HEK293 (cell line): ENCODE data around the gene NOXO1.

Experiments used
- CTCF ChIA-PET: fragments of 350-600 bp; formaldehyde crosslinking; extraction: SDS; loops from one replicate; lab custom pipeline; 2021; ENCODE audit warnings: antibody characterized with exemption; lab: Yijun Ruan, JAX
- POLR2A ChIA-PET: fragments of 300-600 bp; formaldehyde crosslinking; extraction: SDS; loops from one replicate; lab custom pipeline; 2020; ENCODE audit warnings: antibody characterized with exemption, inconsistent platforms; lab: Yijun Ruan, JAX
- H3K27ac ChIP-seq: fragments of 200-500 bp; sonication (Bioruptor generic); 2 replicates; pipeline ENCODE4 v1.5.1; 2014; ENCODE audit warnings: low read depth, low read length, control low read depth, inconsistent platforms; ENCODE audit errors: extremely low read depth
- H3K36me3 ChIP-seq, 2 experiments: fragments of 200-500 bp in 1 of 2; sonication (Bioruptor generic) in 1 of 2; 1 replicate in 1 of 2; 2 replicates in 1 of 2; pipeline ENCODE4 v1.5.1; 2014 to 2017; ENCODE audit warnings: inconsistent platforms in 2 of 2, low read length in 2 of 2; ENCODE audit not compliant: control insufficient read depth in 2 of 2, insufficient read depth in 1 of 2
- H3K4me1 ChIP-seq: fragments of 200-500 bp; sonication (Bioruptor generic); 2 replicates; pipeline ENCODE4 v1.5.1; 2014; ENCODE audit warnings: mild to moderate bottlenecking, low read length, inconsistent platforms; ENCODE audit not compliant: control insufficient read depth, insufficient read depth
- H3K4me3 ChIP-seq: 2 replicates; pipeline ENCODE4 v1.5.1; 2011; ENCODE audit warnings: low read depth, mild to moderate bottlenecking, control low read depth, low read length, moderate library complexity
- H3K9me3 ChIP-seq: fragments of 200-500 bp; sonication (Bioruptor generic); 2 replicates; pipeline ENCODE4 v1.5.1; 2014; ENCODE audit warnings: low read depth, low read length, inconsistent platforms; ENCODE audit not compliant: control insufficient read depth, insufficient read depth
- EGR2 ChIP-seq: fragments of 450-650 bp; formaldehyde crosslinking; IDR thresholded peaks from 2 replicates; pipeline ENCODE4 v1.5.1; 2016; ENCODE audit warnings: low read depth, missing biosample characterization, missing genetic modification characterization
- GLIS2 ChIP-seq: fragments of 450-650 bp; formaldehyde crosslinking; IDR thresholded peaks from 2 replicates; pipeline ENCODE4 v1.5.1; 2016; ENCODE audit warnings: missing biosample characterization, missing genetic modification characterization
- HOXC10 ChIP-seq: sonication (generic); formaldehyde crosslinking; IDR thresholded peaks from 2 replicates; pipeline ENCODE4 v1.8.1; 2023; ENCODE audit warnings: mild to moderate bottlenecking, missing genetic modification reagents
- RBAK ChIP-seq: fragments of 450-650 bp; formaldehyde crosslinking; IDR thresholded peaks from 2 replicates; pipeline ENCODE4 v1.5.1; 2016; ENCODE audit warnings: missing biosample characterization, missing genetic modification characterization
- ZBTB1 ChIP-seq: fragments of 450-650 bp; formaldehyde crosslinking; IDR thresholded peaks from 2 replicates; pipeline ENCODE4 v1.5.1; 2016; ENCODE audit warnings: missing biosample characterization, missing genetic modification characterization
- ZFHX2 ChIP-seq: fragments of 450-650 bp; formaldehyde crosslinking; conservative IDR thresholded peaks from 2 replicates; pipeline ENCODE4 v1.5.1; 2016; ENCODE audit warnings: missing biosample characterization, missing genetic modification characterization
- ZFP41 ChIP-seq: fragments of 450-650 bp; formaldehyde crosslinking; IDR thresholded peaks from 2 replicates; pipeline ENCODE4 v1.5.1; 2016; ENCODE audit warnings: missing biosample characterization, missing genetic modification characterization, borderline replicate concordance
- ZNF140 ChIP-seq: fragments of 450-650 bp; formaldehyde crosslinking; IDR thresholded peaks from 2 replicates; pipeline ENCODE4 v1.5.1; 2016; ENCODE audit warnings: missing biosample characterization, missing genetic modification characterization
- ZNF184 ChIP-seq: fragments of 450-650 bp; IDR thresholded peaks from 2 replicates; pipeline ENCODE4 v1.5.1; 2018; ENCODE audit warnings: missing biosample characterization, mild to moderate bottlenecking, missing genetic modification characterization
- ZNF37A ChIP-seq: fragments of 450-650 bp; IDR thresholded peaks from 2 replicates; pipeline ENCODE4 v1.5.1; 2018; ENCODE audit warnings: missing biosample characterization, missing genetic modification characterization
- ZNF398 ChIP-seq: fragments of 450-650 bp; formaldehyde crosslinking; IDR thresholded peaks from 2 replicates; pipeline ENCODE4 v1.5.1; 2017; ENCODE audit warnings: missing biosample characterization, missing genetic modification characterization
- ZNF501 ChIP-seq: fragments of 450-650 bp; formaldehyde crosslinking; IDR thresholded peaks from 2 replicates; pipeline ENCODE4 v1.5.1; 2016; ENCODE audit warnings: missing biosample characterization, missing genetic modification characterization
- ZNF544 ChIP-seq: fragments of 450-650 bp; formaldehyde crosslinking; IDR thresholded peaks from 2 replicates; pipeline ENCODE4 v1.5.0; 2017; ENCODE audit warnings: missing biosample characterization, missing genetic modification characterization
- ZNF560 ChIP-seq: fragments of 450-650 bp; formaldehyde crosslinking; IDR thresholded peaks from 2 replicates; pipeline ENCODE4 v1.5.1; 2017; ENCODE audit warnings: missing biosample characterization, missing genetic modification characterization, borderline replicate concordance
- ZNF621 ChIP-seq: fragments of 450-650 bp; formaldehyde crosslinking; IDR thresholded peaks from 2 replicates; pipeline ENCODE4 v1.5.1; 2017; ENCODE audit warnings: missing biosample characterization, missing genetic modification characterization
- ZNF837 ChIP-seq: fragments of 450-650 bp; formaldehyde crosslinking; IDR thresholded peaks from 2 replicates; pipeline ENCODE4 v1.5.1; 2016; ENCODE audit warnings: missing biosample characterization, missing genetic modification characterization
- ZSCAN18 ChIP-seq: fragments of 450-650 bp; formaldehyde crosslinking; IDR thresholded peaks from 2 replicates; pipeline ENCODE4 v1.5.1; 2016; ENCODE audit warnings: missing biosample characterization, missing genetic modification characterization
- TF ChIP-seq, protein P1 (sequence below): IDR thresholded peaks from 2 replicates; pipeline ENCODE4 v1.6.1; 2011; ENCODE audit warnings: mild to moderate bottlenecking, low read depth, low read length, borderline replicate concordance
- TF ChIP-seq, protein P2 (sequence below): fragments of 450-650 bp; formaldehyde crosslinking; IDR thresholded peaks from 2 replicates; pipeline ENCODE4 v1.5.1; 2016; ENCODE audit warnings: missing biosample characterization, missing genetic modification characterization
- TF ChIP-seq, protein P3 (sequence below): fragments of 450-650 bp; formaldehyde crosslinking; conservative IDR thresholded peaks from 2 replicates; pipeline ENCODE4 v1.5.1; 2016; ENCODE audit warnings: low read depth, missing biosample characterization, missing genetic modification characterization
- TF ChIP-seq, protein P4 (sequence below): fragments of 450-650 bp; formaldehyde crosslinking; IDR thresholded peaks from 2 replicates; pipeline ENCODE4 v1.5.1; 2016; ENCODE audit warnings: missing biosample characterization, missing genetic modification characterization

Gene NOXO1

DNA sequence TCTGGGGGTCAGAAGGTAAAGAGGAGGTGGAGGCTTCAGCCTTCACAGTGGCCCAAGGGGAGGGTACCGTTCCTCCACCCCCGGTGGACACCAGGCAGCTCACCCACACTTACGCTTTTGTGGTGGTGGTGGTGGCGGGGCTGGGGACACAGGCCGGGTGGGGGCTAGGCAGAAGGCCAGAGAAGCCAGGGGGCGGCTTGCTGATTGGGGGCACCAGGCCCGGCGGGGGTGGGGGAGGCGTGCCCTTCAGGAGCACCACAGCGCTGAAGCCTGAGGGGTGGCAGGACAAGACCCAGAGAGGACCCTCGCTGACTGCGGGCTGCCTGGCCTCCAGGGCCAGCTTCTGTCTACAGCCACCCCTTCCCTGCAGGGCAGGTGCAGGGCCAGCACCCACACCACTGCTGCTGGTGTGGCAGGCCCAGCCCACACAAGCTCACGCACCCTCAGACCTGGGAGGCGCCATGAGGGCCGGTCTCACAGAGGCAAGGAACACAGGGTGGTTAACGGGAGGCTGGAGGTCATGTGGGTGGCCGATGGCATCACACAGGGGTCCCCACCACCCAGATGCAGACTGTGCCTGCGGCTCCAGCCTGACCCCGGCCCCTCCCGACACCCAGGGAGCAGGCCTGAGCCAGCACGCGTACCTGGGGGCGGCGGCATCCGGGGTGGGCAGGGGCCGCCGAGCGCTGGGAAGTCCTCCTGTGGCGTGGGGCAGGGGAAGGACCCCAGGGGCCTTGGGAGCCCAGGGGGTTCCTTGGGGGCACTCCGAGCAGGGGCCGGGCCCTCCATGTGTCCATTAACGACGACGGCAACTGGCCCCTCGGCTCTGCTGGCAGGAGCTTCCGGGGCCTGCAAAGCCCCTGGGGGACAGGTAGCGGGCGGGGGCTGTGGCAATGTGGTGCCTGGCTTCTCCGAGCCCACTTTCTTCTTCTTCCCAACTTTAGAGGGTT is 17.9 kb upstream of the NOXO1 start:
- Histone ChIP-seq H3K4me3 (no peak overlapping the region), H3K36me3 (peaks cover 0 to 72% of the 10 kb centered on the region in 2 experiments; a peak in 2 of 3 replicates), H3K4me1 (peaks cover 1% of the 10 kb centered on the region; the same call in 1 of the 2 replicates), H3K9me3 (no peaks in the 10 kb centered on the region), H3K27ac (no peak overlapping the region)
- CTCF ChIA-PET, result interaction anchor here (0.6 kb wide), 1 partner anchor 68 kb away, joined by 3 read pairs; no protein-coding TSS in a partner anchor
- TF ChIP-seq ZNF560 (tag by site-specific recombination) (no peak), ZNF621 (no peak), ZBTB1 (tag by site-specific recombination) (no peak), EGR2 (tag by site-specific recombination) (peak; percentile 34; the same call in 1 of the 2 replicates), ZSCAN18 (tag by site-specific recombination) (no peak), GLIS2 (tag by site-specific recombination) (peak; percentile 39; the same call in 1 of the 2 replicates), ZNF398 (tag by site-specific recombination) (no peak), ZNF837 (tag by site-specific recombination) (no peak), HOXC10 (CRISPR knock-in tag) (no peak), ZNF184 (tag by site-specific recombination) (no peak), ZFP41 (no peak)
- TF ChIP-seq, all 188 proteins: peak for 2
- POLR2A ChIA-PET, result interaction anchor here (1.0 to 2.1 kb wide), 3 partner anchors 8 to 34 kb away, joined by 3 to 8 read pairs (median 3); partner anchors contain the start of gene RPS2

- ChIA-PET POLR2A (interaction anchor here (1.0 to 2.1 kb wide), 3 partner anchors 9 to 33 kb away, joined by 3 to 8 read pairs (median 3); partner anchors contain the start of gene RPS2), CTCF (no interaction called here)
- Histone ChIP-seq H3K9me3 (no peaks in the 10 kb centered on the region), H3K27ac (no peak overlapping the region), H3K36me3 (peaks cover 0 to 68% of the 10 kb centered on the region in 2 experiments; a peak in 2 of 3 replicates), H3K4me1 (no peaks in the 10 kb centered on the region), H3K4me3 (no peak overlapping the region)
- TF ChIP-seq, protein P1, sequence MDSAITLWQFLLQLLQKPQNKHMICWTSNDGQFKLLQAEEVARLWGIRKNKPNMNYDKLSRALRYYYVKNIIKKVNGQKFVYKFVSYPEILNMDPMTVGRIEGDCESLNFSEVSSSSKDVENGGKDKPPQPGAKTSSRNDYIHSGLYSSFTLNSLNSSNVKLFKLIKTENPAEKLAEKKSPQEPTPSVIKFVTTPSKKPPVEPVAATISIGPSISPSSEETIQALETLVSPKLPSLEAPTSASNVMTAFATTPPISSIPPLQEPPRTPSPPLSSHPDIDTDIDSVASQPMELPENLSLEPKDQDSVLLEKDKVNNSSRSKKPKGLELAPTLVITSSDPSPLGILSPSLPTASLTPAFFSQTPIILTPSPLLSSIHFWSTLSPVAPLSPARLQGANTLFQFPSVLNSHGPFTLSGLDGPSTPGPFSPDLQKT, result no peak
- TF ChIP-seq ZNF37A (tag by site-specific recombination) (no peak), ZNF140 (tag by site-specific recombination) (no peak), ZFHX2 (tag by site-specific recombination) (no peak), ZNF501 (tag by site-specific recombination) (no peak), RBAK (no peak), ZFP41 (no peak), ZNF544 (tag by site-specific recombination) (no peak)
- TF ChIP-seq, protein P2, sequence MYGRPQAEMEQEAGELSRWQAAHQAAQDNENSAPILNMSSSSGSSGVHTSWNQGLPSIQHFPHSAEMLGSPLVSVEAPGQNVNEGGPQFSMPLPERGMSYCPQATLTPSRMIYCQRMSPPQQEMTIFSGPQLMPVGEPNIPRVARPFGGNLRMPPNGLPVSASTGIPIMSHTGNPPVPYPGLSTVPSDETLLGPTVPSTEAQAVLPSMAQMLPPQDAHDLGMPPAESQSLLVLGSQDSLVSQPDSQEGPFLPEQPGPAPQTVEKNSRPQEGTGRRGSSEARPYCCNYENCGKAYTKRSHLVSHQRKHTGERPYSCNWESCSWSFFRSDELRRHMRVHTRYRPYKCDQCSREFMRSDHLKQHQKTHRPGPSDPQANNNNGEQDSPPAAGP, result no peak
- TF ChIP-seq, protein P3, sequence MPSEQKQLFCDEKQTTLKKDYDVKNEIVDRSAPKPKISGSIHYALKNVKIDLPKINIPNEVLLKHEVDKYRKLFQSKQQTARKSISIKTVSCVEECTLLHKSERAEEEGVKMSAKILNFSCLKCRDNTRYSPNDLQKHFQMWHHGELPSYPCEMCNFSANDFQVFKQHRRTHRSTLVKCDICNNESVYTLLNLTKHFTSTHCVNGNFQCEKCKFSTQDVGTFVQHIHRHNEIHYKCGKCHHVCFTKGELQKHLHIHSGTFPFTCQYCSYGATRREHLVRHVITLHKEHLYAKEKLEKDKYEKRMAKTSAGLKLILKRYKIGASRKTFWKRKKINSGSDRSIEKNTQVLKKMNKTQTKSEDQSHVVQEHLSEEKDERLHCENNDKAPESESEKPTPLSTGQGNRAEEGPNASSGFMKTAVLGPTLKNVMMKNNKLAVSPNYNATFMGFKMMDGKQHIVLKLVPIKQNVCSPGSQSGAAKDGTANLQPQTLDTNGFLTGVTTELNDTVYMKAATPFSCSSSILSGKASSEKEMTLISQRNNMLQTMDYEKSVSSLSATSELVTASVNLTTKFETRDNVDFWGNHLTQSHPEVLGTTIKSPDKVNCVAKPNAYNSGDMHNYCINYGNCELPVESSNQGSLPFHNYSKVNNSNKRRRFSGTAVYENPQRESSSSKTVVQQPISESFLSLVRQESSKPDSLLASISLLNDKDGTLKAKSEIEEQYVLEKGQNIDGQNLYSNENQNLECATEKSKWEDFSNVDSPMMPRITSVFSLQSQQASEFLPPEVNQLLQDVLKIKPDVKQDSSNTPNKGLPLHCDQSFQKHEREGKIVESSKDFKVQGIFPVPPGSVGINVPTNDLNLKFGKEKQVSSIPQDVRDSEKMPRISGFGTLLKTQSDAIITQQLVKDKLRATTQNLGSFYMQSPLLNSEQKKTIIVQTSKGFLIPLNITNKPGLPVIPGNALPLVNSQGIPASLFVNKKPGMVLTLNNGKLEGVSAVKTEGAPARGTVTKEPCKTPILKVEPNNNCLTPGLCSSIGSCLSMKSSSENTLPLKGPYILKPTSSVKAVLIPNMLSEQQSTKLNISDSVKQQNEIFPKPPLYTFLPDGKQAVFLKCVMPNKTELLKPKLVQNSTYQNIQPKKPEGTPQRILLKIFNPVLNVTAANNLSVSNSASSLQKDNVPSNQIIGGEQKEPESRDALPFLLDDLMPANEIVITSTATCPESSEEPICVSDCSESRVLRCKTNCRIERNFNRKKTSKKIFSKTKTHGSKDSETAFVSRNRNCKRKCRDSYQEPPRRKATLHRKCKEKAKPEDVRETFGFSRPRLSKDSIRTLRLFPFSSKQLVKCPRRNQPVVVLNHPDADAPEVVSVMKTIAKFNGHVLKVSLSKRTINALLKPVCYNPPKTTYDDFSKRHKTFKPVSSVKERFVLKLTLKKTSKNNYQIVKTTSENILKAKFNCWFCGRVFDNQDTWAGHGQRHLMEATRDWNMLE (tag by site-specific recombination), result no peak
- TF ChIP-seq, protein P4, sequence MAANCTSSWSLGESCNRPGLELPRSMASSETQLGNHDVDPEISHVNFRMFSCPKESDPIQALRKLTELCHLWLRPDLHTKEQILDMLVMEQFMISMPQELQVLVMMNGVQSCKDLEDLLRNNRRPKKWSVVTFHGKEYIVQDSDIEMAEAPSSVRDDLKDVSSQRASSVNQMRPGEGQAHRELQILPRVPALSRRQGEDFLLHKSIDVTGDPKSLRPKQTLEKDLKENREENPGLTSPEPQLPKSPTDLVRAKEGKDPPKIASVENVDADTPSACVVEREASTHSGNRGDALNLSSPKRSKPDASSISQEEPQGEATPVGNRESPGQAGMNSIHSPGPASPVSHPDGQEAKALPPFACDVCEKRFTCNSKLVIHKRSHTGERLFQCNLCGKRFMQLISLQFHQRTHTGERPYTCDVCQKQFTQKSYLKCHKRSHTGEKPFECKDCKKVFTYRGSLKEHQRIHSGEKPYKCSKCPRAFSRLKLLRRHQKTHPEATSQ, result no peak
- TF ChIP-seq, all 188 proteins: peak for 0
Observed at GRCh38 chr16:1998360-1998835, 17.1 kb upstream of the NOXO1 start.
